Superior temporal gyrus (tissue), 1 donor: ENCODE results near the gene PRKAG2.

Experiments
- DNase-seq: peaks from one replicate; pipeline ENCODE4 v3.0.0-alpha.2; 2016; ENCODE audit errors: extremely low spot score

The PRKAG2 gene

DNA sequence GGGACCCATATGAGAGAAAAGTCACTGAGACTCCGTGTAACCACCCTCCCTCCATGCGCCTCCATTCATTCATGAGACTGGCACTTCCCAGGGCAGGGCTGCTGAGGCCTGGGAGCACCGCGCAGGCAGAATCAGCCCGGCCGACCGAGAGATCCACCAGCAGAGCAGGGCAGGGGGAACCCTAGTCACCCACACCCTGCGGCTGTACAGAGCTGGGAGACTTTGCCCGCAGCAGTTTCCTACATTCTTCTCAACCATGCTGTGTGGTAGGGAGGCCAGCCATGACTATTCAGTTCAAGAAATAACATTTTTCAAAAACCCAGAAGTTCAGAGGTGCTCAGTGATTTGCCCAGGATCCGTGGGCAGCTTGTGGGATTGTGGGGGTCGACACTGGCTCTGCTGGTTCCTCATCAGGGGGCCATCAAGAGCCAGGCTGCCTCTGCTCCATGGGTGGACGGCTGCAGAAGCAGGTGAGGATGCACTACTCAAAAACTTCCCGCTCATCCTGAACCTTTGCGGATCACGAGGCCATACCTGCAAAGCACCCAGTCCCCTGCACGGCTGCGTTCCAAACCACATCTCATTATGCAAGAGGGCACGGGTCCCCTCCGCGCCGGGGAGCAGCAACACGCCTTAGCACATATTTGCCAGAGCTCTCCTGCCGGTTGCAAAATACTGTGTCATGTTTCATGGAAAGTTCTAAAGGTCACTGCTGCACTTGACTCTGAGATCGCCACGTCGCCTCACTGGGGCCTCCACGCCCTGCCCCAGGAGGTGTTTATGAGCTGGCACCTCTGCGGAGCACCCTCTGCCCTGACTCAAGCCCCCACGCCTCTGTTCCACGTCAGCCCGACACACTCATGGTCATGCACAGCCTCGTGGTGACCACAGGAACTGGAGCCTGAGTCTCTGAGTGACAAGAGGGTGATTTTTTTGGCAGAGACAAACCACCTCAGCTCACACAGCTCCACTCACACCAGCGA lies 132.0 kb downstream of the PRKAG2 start:
- DNase-seq = no peak

DNA sequence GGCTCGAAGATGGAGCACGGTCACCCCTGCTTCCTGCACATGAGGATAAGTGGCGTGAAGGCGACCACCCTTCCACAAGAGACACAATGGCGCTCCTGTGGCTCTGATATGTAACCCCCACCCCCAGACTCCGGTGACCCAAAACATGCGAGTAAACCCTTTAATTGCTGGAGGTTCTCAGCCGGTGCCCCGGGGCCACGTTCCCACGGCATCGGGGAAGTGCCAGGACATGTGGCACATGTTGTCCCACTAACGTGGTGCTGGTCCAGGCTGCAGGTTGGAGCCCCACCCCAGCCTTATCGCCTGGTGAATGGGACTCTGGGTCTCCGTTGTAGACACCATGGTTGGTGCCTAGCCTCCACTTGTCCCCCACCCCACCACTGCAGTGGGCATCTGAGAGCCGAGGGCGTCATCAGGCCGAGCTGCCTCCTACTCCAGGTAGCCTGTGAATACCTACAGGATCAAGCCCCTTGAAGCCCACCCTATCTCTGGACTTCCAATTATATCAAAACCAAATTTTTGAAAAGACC lies 132.8 kb downstream of the PRKAG2 start:
- no peak for DNase-seq

DNA sequence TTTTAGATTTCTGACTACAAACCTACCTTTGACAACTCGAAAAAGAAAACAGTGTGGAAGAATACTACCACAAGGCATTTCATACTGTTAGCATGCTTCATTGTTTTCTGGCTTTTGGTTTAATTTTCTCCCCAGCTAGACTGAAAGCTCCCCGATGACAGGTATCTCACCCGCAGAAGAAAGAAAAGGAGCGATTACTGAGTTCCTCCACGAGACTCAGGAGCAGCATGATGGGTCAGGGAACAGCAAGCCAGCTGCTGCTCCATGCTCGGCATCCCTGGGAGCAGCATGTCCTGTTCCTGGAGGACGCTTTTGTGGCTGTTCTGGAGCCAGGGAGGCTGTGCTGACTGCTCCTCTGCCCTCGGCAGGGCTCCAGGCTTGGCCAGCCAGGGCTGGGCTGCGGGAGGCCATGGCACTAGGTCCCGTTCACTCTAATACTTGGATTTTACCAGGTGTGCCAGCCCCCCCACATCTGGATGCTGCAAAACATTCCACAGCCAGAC lies 133.4 kb downstream of the PRKAG2 start:
- no peak for DNase-seq

DNA sequence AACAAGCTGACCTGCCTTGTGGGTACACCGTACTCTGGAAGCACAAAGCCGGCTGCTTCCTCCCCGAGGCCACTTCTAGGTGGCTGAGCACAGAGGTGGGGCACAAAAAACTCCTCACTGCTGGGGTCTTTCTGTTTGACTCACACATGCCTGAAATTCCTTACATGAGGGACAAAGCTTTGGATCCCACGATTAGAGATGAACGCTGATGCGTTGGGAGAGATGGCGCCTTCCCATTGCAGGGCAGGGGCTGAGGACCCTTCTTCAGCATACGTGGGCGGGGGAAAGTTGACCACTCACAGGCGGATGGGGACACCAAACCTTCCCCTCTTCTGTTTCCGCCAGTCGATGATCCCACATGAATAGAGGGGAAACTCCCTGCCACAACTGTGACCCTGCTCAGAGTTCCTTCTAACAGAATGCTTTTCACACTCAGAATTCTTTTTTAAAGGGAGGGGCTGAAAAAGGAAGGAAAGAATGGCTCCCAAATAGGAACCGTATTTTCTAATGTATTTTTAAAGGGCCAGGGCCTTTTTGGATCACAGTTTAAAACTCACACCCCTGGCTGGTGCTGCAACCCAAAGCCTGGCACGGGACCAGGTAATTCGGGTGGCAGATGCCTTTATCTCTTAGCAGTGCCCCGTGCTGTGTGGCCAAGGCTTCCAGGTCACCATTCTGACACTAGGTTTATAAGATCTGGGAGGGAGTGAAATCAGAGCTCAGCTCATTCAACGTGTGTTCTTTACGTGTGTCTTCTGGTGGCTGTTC lies 134.0 kb downstream of the PRKAG2 start:
- DNase-seq = no peak

DNA sequence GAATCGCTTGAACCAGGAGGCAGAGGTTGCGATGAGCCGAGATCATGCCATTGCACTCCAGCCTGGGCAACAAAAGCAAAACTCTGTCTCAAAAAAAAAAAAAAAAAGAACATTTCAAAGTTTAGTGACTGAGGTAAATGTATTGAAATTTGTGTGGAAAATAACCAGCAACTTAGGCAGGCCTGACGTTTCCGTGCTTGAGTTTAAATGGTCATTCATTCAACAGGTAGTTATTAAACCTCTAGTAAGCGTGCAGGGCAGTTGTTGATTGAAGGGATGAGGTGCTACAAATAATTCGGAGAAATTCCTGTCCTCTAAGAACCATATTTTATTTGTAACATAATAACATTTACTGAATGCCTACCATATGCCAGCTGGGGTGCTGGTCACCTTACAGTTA lies 135.3 kb downstream of the PRKAG2 start:
- DNase-seq = no peak

DNA sequence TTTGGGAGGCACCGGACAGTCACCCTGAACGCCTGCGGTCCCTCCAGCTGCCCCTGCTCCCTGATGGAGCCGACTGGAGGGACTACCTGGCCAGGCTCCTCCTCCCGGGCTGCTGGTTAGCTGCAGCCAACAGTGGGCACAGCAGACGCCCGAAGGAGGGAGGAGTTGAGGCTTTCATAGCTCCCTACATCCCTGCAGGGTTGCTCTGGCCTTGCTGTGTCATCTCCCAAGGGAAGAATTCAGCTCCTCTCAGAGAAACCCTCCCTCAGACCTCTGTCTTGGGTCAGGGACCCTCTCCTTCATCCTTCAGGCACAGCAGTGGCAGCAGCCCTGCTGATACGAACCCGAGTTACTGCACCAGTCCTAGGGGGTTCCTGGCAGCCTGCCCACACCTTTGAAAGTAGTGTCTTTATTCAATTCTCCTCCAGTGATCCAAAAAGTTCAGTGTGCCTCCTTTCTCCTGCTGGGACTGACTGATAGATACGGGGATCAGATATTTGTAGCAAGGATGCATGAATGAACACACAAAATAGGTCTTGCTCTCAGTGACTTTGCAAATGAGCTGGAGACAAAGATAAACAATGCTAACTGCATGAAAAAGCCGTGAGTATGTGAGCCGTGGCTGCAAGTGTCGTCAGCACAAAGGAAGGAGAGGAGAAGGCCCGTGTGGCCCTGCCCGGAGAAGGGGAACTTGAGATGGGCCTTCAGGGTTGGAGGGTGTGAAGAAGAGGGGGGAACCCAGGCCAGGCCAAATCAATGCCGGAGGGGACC lies 136.6 kb downstream of the PRKAG2 start:
- no peak for DNase-seq

DNA sequence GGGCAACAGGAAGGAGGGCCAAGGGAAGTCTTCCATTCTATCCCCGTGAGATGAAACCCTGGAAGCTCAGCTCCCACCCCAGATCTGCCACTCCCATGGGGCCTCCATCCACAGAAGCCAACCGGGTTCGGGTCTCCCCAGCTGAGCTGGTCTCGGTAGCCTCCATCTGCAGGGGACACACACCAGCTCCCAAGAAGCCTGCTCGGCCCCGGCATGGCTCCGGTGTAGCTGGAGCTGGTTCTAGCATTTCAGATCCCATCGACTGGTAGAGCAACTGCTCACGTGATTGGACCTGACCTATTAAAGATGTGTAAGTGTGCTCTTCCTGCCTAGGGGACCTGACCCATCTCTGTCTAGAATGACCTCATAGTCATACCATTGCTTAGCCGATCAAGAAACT lies 138.0 kb downstream of the PRKAG2 start:
- DNase-seq = no peak

DNA sequence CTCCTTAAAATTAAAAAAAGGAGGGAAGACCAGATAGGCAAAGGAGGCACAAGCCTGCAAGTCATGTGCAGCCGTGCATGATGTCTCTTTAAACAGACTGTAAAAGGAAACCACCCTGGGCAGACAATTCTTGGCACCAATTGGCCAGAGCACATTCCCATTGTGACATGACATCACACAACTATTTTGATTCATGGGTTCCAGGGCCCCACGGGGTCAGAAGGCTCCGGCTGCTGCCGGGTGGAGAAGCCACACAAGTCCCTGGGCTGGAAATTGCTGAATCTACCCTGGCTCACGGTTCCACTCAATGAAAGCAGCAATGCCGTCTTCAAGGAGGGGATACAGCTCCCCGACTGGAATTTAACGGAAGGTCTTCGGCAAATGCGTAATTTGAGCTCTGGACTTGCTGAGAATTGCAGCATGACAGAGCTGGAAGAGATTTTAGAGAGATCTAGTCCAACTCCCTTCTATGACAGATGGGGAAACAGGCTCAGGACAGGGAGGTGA lies 140.5 kb downstream of the PRKAG2 start:
- no peak for DNase-seq

DNA sequence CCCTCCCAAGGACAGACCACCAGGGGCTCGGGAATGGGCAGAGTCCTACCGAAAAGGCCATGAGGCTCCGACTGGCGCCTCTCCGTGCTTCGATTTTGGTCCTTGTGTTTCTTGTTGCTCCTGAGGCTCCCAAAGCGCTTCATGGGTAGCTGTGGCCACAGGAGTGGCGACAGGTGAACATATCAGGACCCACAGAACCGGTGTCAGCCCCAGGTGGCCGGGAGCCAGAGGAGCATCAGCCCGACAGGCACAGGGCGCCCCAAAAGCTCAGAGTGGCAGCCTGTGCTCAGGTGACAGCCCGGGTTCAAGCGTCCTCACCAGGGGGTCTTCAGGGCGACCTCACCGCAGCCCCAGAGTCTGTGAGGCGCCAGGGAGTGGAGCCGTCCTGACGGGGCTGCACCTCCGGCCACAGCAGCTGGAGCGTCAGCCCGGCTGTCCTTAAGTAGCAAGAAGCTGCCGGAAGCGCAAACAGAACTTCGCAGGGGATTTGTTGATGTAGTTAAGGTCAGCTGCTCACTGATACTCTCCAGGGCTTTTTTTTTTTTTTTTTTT lies 141.0 kb downstream of the PRKAG2 start:
- DNase-seq = no peak

DNA sequence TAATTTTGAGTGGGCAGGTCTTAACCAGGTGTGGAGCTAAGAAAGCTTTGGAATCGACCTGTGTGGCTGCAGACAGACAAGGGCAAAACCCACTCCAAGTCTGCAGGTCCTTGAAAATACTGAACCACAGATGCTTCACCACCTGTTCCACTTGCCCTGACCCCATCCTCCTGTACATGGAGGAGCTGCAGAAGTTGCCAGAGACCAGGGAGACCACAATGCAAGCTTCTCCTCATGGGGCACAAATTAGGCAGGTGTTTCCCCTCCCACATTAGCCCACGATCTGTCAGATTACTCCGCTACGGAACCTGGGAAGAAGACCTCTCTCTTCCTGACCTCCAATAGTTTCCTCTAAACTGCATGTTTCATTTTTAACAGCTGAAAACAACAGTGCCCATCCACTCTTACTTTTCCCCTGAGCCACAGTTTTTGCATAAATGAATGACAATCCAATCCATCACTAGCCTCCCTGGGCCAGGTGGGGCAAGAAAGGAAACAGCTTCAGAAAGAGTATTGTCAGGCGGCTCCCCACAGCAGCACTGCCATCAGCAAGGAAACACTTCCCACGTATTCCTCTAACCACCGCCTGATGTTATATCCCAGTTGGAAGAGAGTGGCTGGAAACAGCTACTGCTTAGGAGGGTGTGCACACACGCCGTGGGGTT lies 141.6 kb downstream of the PRKAG2 start:
- DNase-seq = no peak

DNA sequence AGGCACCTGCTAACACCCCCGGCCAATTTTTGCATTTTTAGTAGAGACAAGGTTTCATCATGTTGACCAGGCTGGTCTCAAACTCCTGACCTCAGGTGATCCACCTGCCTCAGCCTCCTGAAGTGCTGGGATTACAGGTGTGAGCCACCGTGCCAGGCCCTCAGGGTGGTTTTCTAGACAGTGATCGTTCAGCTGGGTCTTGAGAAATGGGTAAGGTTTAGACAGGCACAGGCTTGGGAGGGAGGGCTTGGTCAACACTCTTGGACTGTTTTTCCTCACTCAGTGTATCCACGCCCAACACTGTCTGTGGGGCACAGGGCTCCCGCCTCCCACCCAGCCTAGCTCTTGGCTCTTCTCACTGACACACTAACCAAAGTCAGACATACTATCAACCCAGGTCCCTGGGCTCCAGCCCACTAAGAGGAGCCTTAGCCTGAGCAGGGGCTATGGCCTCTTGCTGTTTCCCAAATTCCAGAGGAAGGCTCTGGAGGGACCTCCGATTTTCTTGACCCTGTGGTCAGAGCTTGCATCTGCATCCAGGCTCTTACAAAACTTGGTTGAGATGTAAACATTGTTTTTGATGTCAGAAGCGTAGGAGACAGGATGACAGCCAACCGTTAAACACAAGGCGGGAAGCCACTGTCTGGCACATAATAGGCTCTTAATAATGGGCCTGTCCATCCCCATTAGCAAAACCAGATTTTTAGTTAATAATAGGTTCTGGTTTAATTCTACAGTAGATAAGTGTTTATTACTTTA lies 143.9 kb downstream of the PRKAG2 start:
- DNase-seq = no peak

DNA sequence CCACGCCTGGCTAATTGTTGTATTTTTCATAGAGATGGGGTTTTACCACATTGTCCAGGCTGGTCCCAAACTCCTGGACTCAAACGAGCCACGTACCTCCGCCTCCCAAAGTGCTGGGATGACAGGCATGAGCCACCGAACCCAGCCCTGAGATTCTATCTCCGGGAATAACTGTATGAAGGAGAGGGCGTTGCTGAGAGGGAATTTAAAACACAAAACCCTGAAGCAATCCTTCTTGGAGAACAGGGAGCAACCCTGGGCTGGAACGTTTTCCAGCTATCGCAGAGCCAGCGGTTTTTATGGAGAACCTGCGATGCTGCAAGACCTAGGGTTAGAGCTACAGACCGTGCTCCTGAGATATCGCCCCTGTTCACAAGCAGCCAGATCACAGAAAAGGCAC lies 144.6 kb downstream of the PRKAG2 start:
- no peak for DNase-seq

DNA sequence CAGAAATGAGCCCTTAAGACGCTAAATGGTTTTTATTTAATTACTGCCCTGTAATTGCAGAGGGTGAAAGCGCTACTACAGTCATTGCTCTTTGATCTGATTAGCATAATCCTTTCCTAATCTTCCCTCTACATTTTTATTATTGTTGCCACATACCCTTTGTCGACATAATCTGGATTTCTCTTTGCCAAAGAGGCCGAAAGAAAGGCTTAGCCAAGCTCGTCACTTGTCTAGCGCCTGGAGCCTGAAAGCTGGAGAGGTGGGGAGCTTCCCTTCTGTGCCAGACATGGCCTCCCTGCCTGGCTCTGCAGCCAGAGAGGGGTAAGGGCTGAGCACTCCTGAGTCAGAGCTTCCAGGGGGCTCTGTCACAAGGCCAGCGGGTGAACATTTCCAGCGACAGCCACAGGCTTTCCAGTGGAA lies 145.9 kb downstream of the PRKAG2 start:
- DNase-seq = no peak

DNA sequence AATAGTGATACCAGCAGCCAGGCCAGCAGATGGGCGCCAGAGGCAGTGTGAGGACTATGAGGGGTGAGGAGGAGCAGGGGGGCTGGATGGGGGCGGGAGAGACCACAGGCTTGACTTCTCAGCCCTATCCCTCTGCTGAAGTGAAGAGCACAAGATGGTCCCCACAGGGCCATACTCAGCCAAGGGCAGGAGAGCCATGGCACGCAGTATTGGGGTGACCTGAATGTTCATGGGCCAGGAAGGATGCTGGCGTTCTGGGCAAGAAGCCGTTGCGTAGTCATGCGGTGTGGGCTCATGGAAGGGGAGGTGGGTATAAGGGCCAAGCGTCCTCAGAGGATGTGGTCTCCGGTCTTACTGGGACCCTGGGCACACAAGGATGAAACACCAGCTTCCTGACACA lies 146.3 kb downstream of the PRKAG2 start:
- no peak for DNase-seq

DNA sequence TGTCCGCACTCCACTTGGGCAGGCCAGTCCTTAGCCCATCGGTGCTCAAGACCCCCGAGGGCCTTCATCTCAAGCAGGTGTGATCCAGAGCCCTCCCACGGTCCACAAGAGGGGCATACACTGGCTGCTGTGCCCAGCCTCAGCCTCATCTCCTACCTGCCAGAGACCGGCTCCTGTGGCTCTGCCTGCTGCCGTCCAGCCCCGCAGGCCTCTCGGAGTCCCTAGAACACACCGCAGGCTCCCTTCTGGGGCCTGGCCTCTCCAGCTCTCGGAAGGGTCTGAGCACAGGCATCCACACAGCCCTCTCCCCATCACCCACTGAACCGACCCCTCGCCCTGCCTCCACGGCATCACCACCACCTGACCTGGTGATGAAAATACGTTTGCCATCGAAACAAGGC lies 147.4 kb downstream of the PRKAG2 start:
- no peak for DNase-seq

DNA sequence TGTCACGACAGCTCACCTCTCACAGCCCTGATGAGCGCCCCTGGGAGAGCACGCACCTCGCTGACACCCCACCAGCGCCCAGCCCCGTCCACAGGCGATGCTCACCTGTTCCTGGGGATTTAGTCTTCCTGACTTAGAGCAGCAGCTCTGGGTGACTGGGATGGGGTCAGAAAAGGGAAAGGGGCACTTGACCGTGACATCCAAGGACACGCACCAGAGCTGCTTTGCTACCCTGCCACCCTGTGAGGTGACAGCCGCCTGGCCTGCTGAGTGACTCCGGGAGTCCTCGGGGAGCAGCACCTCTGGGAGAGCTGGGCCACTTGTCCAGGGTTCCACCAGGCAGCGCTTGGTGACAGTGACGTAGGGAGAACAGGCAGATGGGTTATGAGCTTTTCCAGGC lies 148.2 kb downstream of the PRKAG2 start:
- DNase-seq = no peak

DNA sequence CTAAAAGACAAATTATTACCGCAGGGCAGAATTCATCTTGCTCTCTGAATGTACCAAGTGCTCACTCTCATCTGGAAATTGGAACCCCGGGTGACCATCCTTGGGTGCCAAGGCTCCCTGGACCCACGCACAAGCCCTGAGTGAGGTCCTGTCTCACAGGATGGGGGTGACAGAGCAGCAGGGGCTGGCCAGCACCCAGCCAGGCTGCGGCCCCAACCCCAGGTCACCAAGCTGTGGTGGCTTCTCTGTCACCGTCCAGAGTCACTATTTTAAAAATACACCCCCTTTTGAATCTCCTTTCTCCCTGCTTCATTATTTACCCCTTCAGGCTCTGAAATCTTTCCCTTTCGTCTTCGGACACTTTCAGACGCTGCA lies 148.6 kb downstream of the PRKAG2 start:
- no peak for DNase-seq

DNA sequence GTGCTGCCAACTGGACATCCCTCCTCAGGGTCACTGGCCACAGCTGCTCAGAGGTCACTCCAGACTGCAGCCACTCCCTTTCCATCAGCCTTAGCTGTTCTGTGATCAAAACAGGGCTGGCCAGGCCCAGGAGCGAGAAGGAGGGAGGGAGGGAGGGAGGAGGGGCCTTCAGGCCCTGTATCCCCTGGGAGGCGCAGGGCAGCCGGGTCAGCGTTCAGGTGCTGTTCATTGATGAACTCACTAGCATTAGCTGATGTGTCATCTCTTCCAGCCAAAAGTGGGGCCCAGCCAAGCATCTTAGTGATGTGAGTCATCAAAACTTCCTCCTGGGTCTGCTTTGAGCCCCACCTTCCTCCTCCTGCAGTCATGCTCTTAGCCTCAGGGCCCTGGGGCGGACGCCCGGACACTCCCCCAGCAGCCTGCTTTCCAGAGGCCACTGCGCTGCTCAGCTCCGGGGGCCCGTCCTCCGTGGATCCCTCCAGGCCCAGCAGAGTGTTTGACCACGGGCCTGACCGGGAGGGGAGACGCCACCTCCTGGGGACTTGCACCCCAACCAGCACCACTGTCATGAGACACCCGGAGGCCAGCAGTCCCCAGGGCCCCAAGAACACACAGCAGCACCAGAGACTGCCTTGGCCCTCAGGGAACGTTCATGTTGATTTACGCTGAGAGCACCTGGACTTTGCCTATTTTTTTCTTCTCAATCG lies 149.2 kb downstream of the PRKAG2 start:
- no peak for DNase-seq
